GM15510 (cell line): ENCODE data around the gene CFAP53.

Source experiments
- POLR2A ChIP-seq: IDR thresholded peaks from 3 replicates; pipeline ENCODE4 v1.6.1; 2011; ENCODE audit warnings: borderline replicate concordance; ENCODE audit not compliant: insufficient read length; ENCODE audit errors: extremely low read depth

The CFAP53 gene

DNA sequence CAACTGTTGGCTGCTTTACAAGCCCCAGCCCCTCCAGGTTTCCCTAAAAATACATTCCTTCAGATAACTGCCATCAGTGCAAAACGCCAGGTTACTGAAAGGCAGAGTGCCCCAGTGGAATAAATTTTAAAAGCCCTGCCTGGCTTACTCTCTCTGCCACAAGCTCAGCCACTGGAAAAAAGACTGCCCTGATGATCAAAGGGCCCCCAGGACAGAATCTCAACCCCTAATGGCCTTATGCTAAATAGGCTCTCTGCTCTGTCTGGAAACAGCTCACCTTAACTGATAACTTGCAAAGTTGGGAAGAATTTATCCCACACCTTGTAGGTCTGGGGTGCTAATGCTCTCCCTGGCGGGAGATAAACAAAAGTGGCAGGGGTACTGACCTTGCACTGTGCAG is 33.9 kb downstream of the CFAP53 start:
- TF ChIP-seq POLR2A, result no peak

DNA sequence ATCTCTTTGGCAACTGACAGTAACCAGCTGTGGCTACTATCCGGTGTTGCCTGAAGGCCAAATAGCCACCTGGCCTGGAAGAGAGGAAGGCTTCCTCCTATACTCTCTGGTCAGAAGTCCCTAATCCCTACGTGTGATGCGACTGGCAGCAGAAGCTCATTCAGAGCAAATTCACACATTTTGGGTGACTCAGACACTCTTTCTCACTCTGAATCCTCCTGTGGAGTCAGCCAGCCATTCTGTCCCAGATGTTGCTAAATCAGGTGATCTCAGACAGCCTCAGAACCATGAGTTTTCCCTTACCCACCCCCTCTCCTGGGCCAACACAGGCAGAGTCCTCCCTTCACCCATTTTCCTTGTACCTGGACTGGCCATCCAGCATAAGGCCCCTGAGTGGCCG is 34.7 kb downstream of the CFAP53 start:
- no peak for TF ChIP-seq POLR2A

DNA sequence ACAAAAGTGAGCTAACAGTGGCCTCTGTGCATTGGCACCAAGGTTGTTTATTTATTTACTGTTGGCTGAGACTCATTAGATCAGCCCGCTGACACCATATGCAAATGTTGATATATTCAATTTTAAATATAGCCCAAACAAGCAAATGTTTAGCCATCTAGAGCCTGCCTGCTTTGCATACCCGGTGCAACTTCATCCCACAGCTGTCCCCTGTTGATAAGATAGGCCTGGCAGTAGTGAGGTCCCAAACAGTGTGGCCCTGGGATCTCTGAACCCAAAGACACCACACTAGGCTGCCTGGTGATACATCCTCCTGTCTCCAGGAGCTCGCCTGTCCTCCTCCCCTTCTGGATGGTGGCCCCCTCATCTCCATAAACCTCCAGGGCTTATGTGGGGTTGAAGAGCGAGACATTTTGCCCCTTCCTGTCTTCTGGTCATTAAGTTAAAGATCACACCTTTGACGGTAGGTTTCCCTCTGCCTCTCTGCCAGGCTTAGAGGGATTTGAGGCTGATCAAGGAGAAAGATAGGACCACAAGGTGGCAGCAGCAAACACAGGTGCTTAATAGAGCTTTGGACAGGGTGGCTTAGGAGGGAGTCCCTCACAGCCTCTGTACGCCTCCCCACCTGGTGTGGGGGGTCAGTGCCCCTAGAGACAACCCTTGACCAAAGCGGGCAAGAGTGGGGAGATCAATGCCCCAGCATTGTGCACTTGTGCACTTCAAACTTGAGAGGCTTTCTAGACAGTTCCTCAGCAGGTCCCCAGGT is 47.7 kb downstream of the CFAP53 start:
- no peak for TF ChIP-seq POLR2A

DNA sequence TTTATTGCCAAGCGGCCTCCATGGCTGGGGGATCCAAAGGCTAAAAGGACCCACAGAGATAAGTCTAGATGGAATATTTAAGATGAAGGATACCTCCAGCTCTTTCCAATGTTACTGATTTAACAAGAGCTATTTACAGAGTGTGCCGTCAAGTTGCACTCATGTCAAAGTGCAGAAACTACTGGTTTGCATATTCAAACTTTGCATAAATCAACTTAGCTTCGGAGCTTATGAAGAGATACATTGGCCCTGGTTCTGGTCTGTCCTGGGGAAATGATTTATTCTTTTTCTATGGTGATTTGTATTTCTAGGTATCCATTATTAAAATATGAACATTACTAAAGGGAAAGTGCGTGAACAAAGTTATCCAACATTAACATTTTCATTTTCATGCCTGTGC is 57.0 kb downstream of the CFAP53 start:
- TF ChIP-seq POLR2A, result no peak

DNA sequence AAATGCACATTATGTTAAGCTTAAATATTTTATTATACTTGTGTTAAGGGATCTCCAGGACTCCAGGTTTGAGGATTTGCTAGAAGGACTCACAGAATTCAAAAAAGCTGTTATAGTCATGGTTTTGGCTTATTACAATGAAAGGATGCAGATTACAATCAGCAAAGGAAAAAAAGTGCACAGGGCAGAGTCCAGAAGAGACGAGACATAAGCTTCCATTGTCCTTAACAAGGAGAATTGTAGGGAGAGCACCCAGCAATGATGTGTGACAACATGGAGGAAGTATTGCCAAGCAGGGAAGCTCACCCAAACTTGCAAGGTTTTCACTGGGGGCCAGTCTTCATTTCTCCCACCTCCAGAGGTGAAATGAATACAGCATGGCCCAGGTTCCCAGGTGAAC is 58.6 kb downstream of the CFAP53 start:
- no peak for TF ChIP-seq POLR2A

DNA sequence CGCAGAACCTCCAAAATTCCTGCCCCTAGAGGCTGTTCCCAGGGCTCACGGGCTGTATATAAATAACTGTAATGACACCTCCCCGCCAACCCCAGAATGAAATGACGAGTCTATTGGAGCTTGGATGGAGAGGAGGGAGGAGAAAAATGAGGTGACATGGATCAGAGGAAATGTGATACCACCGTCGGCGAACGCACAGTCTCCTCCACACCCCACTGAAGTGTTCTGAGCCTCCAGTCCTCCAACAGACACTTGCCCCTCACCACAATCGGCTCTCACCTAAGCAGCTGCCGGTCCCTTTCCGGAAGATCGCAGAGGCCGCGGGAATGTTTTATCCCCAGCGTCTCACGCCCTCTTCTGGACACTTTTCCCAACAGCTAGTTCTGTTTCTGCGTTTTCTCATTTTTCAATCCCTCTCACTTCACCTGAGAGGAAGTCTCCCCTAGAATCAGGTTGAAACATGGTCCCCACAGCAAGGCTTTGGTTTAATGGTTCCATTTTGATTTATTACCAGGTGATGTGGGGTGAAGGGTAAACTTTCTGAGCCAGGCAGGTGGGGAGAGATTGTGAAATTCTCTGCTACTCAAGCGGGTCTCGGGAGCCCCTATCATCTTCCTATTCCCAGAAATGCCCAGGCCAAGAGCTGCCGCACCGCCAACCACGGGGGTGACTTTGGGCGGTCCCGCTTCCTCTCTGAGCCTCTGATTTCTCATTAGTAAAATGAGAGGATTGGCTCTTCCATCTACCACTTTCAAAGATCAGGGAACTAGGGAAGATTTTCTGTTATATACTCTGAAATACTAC is 62.3 kb downstream of the CFAP53 start:
- TF ChIP-seq POLR2A, result no peak

DNA sequence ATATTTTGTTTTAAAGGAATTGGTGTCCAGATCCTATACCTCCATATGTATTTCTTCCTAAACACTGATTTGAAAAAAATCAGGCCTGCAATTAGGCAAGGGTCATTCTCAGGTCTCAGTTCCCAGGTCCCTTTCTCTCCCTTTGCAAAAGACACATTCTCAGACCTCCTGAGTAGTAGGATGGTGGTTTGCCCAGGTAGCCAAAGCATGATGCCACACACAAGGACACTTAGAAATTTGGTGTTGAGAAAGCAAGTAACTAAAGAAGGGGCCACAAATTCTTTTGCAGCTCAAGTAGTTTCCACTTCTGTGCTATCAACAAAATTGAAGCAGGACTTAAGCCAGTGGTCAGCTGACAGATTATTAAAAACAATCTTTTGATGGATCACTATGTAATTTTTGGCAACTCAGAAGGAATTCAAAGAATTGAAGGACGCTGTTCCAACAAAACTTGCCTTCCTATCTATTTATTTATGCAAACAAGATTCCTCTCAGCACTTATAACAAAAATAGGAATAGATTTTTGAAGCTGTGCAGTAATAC is 64.7 kb downstream of the CFAP53 start:
- TF ChIP-seq POLR2A, result no peak

DNA sequence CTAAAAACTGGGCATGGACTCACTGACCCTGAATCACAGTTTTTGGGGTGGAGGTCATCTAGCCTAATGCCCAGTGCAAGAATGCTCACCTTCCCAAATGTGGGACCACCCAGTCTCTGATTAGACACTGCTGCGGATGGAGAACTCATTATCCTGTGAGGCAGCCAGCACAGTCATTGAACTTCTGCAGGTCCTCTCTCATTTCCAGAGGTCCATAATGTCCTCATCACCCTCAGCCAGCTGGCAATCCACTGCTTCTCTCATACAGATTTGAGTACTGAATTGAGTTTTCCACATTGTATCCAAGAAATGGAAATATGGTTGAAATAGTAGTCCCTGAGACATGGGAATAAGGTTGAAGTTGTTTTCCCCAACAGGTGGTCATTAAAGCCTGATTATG is 66.4 kb downstream of the CFAP53 start:
- no peak for TF ChIP-seq POLR2A

DNA sequence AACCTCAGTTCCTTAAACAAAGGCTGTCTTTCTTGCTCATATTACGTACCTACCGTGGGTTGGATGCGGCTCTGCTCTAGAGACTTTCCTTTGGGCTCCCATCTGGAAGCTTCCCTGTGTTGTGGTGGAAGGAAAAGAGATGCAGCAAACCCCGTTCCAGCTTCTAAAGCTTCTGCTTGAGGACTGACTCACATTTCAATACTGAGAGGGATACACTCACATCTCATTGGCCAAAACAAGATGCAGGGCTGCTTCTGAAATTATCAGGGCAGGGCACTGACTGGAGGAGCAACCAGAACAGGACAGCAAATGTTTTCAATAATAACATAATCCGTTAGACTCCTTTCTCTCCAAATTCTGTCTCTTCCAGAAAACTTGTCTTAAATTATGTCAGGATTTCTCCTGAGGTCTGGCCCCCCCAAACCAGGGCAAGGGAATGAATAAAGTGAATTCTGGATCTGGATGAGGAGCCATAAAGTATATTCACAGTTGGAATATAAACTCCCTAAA is 66.9 kb downstream of the CFAP53 start:
- no peak for TF ChIP-seq POLR2A

DNA sequence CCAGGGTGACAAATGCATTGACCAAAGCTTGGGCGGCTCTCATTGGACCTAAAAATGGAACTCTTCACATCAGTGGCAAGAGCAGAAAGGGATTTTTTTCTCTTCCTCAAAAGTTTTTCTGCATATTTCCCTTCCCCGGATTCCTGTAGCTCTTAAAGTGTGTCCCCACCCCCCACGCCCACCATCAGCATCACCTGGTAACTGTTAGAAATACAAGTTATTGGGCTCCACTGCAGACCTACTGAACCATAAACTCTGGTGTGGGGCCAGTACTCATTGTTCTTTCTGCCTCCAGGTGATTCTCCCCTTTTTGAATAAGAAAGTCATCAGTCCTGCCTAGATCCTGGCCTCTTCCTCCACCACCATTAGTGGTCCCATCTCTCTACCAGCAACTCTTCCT is 70.0 kb downstream of the CFAP53 start:
- no peak for TF ChIP-seq POLR2A

DNA sequence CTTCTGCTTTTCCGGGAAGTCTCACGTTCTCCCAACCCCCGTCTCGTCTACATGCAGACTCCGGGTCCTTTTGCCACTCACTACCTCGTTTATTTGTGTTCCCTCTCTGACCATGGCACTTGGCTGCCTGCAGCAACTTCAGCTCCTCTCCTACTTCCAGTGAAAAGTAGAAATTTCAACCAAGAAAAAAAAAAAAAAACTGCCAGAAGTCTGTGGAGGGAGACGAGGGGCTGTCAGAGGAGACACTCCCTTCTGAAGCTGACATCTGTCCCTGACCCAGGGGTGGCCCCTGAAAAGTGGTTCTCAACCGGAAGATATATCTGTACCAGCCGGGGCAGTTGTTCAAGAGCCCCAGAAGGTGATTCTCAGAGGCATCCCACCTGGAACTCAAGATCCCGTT is 70.6 kb downstream of the CFAP53 start:
- no peak for TF ChIP-seq POLR2A

DNA sequence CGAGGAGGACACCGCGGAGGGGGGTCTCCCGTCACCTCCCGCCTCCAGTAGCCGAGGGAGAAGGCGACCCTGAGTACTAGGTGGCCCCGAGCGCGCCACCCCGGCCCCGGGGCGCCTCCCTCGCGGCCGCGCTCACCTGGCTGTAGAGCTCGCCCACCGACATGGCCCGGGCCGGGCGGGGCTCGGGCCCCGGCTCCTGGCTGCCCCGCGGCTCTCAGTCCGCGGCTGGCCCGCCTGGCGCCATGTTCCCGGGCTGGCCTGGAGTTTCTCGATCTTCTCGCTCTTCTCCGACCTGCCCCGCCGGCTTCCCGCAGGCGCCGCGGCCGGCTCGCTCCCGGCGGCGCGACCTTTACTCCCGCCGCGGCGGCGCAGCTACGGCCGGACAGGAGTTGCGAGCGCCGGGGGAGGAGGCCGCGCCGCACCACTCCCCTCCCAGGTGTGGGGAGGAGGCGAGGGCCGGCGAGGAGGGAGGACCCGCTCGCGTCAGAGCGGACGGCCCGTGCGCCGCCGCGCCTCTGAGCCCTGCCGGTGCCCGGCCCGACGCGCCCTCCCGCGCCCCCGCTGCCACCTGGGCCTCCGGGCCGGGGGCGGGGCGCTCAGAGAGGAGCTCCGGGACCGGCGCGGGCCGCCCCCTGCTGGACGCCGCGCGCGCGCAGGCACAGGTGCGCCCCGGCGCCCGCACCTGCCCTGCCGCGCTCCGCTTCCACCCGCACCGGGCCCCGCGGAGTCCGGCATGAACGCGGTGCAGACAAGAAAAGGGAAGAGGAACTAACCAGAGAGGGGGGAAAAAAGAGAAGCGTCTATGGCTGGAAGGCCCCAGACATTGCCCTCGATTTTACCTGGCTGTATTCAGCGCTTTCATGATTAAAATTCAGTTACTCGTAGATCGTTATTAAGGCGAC is 71.4 kb downstream of the CFAP53 start, which contains the start of gene MYO5B:
Gene MYO5B, minus strand, starts transcription at position 517 of the 902 bp plus-strand sequence. Its CDS starts 354 bp downstream, at position 163.
- TF ChIP-seq POLR2A, result no peak

DNA sequence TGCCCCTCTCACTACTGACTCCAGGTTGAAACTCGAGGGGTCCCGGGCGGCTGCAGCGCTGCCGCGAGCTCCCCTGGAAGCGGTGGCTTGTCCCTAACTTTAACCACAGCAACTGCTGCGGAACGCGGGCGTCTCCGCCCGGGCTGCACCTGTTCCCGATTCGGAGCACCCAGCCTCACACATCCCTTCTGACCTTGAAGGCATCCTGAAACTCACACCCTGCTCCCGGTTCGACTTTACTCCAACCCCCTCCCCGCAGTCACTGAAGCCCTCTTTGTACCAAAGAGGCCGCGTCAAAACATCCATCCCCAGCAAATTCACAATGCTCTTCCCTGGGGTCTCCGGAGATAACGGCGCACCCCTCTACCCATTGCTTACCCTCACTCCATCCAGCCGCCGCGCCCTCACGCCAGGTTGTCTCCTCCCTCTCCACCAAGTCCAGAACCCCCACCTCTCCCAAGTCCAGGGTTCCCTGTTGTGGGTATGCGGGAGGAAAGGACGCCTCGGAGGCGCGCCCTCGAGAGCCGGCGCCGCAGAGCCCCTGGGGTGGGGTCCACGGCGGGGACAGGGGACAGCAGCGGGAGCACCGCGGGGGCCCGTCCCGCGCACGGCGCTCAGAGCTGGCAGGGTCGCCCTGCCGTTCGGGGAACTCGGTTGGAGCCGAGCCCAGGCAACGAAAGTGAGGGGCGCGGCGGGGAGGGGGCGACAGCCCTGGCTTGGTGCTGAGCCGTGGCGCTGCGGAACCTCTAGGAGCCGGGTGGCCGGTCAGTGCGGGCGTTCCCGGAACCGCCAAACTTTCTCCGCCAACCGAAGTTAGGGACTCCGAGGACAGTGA is 72.3 kb downstream of the CFAP53 start:
- no peak for TF ChIP-seq POLR2A
